Activated T-helper 2 cell treated with anti-CD3 and anti-CD28 coated beads, Interferon-gamma antibody, Interleukin-2, Interleukin-4, amounts not matched to agents 10 μg/mL and 5 μg/mL and 100 μg/mL, durations not matched to agents 14 hours and 24 hours and 36 hours (primary cell): ENCODE results near the gene UBQLN2. TPM values are rescaled to one million over a fixed set of nuclear protein-coding genes. Genes with fewer than 3 reads are reported as not detected.
A peak's percentile ranks its signal among the peaks of the same experiment; 100 is the strongest.
"Not testable (repeated sequence)": the region's sequence is repeated elsewhere in the genome, so short reads cannot be mapped to it uniquely, and the experiment has no call there.

Source experiments
- DNase-seq: peaks from one replicate; pipeline ENCODE4 v3.0.0; 2021; ENCODE audit warnings: low spot score
- H3K27ac Mint-ChIP-seq: one replicate; pipeline ENCODE4 v1.8.0; 2021; ENCODE audit warnings: mixed read lengths
- H3K27me3 Mint-ChIP-seq: one replicate; pipeline ENCODE4 v1.8.0; 2021; ENCODE audit warnings: low read depth, mixed read lengths
- H3K36me3 Mint-ChIP-seq: one replicate; pipeline ENCODE4 v1.8.0; 2021; ENCODE audit warnings: low read depth, mixed read lengths
- H3K4me1 Mint-ChIP-seq: one replicate; pipeline ENCODE4 v1.8.0; 2021; ENCODE audit warnings: low read depth, mixed read lengths
- H3K4me3 Mint-ChIP-seq: one replicate; pipeline ENCODE4 v1.8.0; 2021; ENCODE audit warnings: low read depth, mild to moderate bottlenecking, moderate library complexity, mixed read lengths
- H3K9me3 Mint-ChIP-seq: one replicate; pipeline ENCODE4 v1.8.0; 2021; ENCODE audit warnings: mixed read lengths
- intact Hi-C: fragments of 100-400 bp; cut with micrococcal nuclease; formaldehyde crosslinking; loops from one replicate; pipeline ENCODE4 v1.15.1; 2023
- total RNA-seq: library from RNA; stranded (reverse); gene quantifications from 2 replicates; pipeline ENCODE4 v1.2.3, GENCODE V29; 2022

UBQLN2 gene
- total RNA-seq, result 37.6 and 40.5 TPM in 2 replicates

DNA sequence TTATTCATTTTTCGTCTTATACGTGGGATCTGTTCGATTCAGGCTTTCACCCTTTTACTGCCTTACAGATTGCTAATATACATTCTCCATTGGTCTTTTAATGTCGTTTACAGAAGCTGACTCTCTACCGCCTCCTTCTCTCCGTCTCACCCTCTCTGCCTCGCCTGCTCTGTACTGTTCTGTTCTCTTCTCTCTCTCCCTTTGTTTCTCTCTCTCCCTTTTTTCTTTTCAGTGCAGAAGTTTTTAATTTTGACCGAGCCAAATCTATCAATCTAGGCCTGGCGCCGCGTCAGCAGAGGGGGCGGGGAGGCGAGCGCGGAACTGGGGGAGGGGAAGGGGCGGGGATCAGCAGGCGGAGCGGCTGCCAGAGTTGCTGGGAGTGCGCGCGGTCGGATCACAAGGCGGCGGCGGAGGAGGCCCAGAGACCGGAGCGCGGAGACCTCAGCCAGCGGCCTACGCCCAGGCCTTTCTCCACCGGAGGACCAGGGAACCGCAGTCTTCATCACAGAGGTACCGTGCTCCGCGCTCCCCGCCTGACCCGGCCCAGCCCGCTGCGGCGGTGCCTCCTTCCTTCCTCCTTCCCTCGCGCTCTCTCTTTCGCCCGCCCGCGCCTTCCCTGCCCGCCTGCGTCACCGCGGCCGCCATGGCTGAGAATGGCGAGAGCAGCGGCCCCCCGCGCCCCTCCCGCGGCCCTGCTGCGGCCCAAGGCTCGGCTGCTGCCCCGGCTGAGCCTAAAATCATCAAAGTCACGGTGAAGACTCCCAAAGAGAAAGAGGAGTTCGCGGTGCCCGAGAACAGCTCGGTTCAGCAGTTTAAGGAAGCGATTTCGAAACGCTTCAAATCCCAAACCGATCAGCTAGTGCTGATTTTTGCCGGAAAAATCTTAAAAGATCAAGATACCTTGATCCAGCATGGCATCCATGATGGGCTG lies at the start of gene UBQLN2:
Gene UBQLN2 (plus strand): TSS at position 397 of the 931 bp plus-strand sequence. CDS start 247 bp downstream, at position 644.
- peak within 1 kb of the TSS; percentile 93 for H3K4me3 Mint-ChIP-seq
- peaks cover 22% of the 10 kb centered on the region for H3K36me3 Mint-ChIP-seq
- intact Hi-C loops, result loop anchor here (1.0 to 10.0 kb wide), 7 partner anchors 165 to 1029 kb away; partner anchors contain the start of genes NBDY, RRAGB and ZXDB
- H3K27me3 Mint-ChIP-seq, result no peaks in the 10 kb centered on the region
- peak within 1 kb of the TSS; percentile 98 for H3K27ac Mint-ChIP-seq
- H3K9me3 Mint-ChIP-seq, result no peaks in the 10 kb centered on the region
- peak; percentile 74 for DNase-seq
- H3K4me1 Mint-ChIP-seq, result peaks cover 11% of the 10 kb centered on the region

DNA sequence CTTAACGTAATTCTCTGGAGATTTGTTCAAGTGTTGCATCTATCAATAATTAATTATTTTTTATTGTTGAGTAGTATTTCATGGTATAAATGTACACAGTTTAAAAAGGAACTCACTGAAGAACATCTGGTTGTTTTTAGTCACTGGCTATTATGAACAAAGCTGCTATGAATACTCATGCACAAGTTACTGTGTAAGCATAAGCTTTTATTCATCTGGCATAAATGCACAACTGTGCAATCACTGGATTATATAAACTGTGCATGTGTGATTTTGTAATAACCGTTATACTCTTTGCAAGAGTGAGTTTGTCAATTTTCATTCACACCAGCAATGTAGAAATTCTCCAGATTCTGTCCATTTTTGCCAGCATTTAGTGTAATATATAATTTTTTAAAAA lies 43.8 kb upstream of the UBQLN2 start:
- DNase-seq, result no peak
- H3K36me3 Mint-ChIP-seq, result no peaks in the 10 kb centered on the region
- intact Hi-C loops, result no loop called here
- H3K27ac Mint-ChIP-seq, result no peak overlapping the region
- H3K4me1 Mint-ChIP-seq, result no peaks in the 10 kb centered on the region
- no peaks in the 10 kb centered on the region for H3K27me3 Mint-ChIP-seq
- H3K9me3 Mint-ChIP-seq, result no peaks in the 10 kb centered on the region
- H3K4me3 Mint-ChIP-seq, result no peak overlapping the region

DNA sequence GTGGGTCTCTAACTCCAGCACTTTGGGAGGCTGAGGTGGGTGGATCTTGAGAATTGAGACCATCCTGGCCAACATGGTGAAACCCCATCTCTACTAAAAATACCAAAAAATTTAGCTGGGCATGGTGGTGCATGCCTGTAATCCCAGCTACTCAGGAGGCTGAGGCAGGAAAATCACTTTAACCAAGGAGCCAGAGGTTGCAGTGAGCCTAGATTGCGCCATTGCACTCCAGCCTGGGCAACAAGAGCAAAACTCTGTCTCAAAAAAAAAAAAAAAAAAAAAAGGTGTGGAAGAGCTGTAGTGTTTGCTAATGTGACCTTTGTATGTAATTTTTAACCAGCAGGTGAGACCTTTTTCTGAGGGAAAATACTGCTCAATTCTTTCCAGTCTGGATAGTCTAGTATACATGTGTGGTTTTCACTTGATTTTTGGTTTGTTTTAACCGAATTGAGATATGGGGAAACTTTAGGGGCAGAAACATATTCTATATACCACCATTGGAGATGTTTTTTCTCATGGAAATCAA lies 33.9 kb upstream of the UBQLN2 start:
- H3K27ac Mint-ChIP-seq, H3K27me3 Mint-ChIP-seq, intact Hi-C loops, H3K4me3 Mint-ChIP-seq, H3K4me1 Mint-ChIP-seq, H3K9me3 Mint-ChIP-seq, DNase-seq, H3K36me3 Mint-ChIP-seq: not testable (repeated sequence)

DNA sequence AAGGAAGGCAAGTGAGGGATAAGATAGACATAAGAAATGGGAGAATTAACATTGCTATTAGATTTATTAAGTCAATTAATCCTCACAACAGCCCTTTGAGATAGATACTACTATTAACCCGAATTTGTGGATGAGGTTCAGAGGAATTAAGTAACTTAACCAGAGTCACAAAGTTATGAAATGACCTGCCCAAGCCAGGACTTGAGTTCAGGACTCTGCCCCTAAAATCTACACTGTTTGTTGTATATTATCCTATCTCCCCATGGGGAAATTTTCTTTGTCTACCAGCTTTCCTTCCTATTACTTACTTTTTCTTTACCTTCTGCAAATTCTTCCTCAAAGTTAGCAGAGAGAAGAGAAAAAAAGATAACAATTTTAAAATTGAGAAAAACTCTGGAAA lies 33.4 kb upstream of the UBQLN2 start:
- Mint-ChIP-seq H3K4me1 (no peaks in the 10 kb centered on the region), H3K27ac (no peak overlapping the region), H3K27me3 (no peaks in the 10 kb centered on the region), H3K4me3 (no peak overlapping the region), H3K36me3 (no peaks in the 10 kb centered on the region), H3K9me3 (no peaks in the 10 kb centered on the region)
- DNase-seq, result no peak
- intact Hi-C loops, result no loop called here

DNA sequence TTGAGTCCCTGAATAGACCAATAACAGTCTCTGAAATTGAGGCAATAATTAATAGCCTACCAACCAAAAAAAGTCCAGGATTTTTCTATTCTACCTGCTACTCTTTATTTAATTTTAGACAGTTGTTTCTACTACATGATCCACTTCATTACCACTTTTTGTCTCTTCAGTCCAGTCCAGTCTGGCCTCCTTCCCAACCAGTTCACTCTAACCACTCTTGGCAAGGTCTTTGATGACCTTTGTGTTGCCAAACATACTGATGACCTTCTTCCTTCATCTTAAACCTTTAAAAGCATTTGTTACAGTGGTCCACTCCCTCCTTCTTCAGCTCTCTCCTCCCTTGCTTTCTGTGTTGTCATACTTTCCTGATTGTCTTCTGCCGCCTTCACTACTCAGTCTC lies 12.8 kb upstream of the UBQLN2 start:
- H3K27me3 Mint-ChIP-seq, result no peaks in the 10 kb centered on the region
- DNase-seq, result no peak
- H3K4me1 Mint-ChIP-seq, result no peaks in the 10 kb centered on the region
- peaks cover 15% of the 10 kb centered on the region for H3K9me3 Mint-ChIP-seq
- H3K27ac Mint-ChIP-seq, result no peak overlapping the region
- H3K4me3 Mint-ChIP-seq, result no peak overlapping the region
- intact Hi-C loops, result no loop called here
- H3K36me3 Mint-ChIP-seq, result no peaks in the 10 kb centered on the region

DNA sequence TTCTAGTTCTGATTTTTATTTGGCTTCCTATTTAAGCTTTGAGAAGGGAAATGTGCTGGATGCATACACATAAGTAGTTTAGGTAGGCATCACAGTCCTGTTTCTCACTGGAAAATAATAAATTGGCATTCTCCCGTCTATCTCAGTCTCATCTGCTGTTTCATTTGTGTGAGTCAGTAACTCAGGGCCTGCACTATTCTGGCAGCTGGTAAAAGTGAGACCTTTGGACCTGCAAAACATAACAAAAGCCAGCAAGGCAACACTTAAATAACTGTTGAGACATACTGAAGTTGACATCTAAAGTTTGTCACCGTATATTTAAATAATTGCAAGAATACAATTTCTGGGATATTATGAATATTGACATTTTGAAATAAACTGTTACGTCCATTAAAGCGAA lies 8.6 kb upstream of the UBQLN2 start:
- Mint-ChIP-seq H3K36me3 (no peaks in the 10 kb centered on the region), H3K4me1 (no peaks in the 10 kb centered on the region), H3K27me3 (no peaks in the 10 kb centered on the region), H3K27ac (no peak overlapping the region), H3K4me3 (no peak overlapping the region), H3K9me3 (no peaks in the 10 kb centered on the region)
- intact Hi-C loops, result no loop called here
- no peak for DNase-seq

DNA sequence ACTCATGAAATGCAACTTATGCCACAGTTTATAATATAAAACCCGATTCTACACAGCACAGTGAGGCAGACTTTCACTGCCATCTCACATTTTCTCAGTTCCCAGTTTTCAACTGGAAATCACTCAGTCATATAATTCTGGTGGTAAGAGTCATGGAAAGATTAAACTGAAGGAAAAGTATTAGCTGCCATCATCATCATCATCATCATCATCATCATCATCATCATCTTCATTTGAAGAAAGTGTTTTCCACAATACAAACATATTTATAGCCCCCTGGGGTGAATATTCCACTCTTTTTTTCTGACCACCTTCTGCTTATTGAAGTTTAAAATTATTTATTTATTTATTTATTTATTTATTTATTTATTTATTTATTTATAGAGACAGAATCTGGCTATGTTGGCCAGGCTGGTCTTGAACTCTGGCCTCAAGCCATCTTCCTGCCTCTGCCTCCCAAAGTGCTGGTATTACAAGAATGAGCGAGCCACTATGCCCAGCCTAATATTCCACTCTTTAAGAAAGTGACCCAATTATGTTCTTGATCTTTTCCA lies 6.0 kb upstream of the UBQLN2 start:
- Mint-ChIP-seq H3K27ac (no peak overlapping the region), H3K4me1 (no peaks in the 10 kb centered on the region), H3K4me3 (no peak overlapping the region), H3K36me3 (no peaks in the 10 kb centered on the region), H3K9me3 (no peaks in the 10 kb centered on the region), H3K27me3 (no peaks in the 10 kb centered on the region)
- intact Hi-C loops, result no loop called here
- DNase-seq, result no peak

DNA sequence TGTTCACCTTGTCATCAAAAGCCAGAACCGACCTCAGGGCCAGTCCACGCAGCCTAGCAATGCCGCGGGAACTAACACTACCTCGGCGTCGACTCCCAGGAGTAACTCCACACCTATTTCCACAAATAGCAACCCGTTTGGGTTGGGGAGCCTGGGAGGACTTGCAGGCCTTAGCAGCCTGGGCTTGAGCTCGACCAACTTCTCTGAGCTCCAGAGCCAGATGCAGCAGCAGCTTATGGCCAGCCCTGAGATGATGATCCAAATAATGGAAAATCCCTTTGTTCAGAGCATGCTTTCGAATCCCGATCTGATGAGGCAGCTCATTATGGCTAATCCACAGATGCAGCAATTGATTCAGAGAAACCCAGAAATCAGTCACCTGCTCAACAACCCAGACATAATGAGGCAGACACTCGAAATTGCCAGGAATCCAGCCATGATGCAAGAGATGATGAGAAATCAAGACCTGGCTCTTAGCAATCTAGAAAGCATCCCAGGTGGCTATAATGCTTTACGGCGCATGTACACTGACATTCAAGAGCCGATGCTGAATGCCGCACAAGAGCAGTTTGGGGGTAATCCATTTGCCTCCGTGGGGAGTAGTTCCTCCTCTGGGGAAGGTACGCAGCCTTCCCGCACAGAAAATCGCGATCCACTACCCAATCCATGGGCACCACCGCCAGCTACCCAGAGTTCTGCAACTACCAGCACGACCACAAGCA lies 898 bp downstream of the UBQLN2 start:
- no peak for DNase-seq
- peak overlapping the region; percentile 93 for H3K4me3 Mint-ChIP-seq
- no peaks in the 10 kb centered on the region for H3K9me3 Mint-ChIP-seq
- H3K27me3 Mint-ChIP-seq, result no peaks in the 10 kb centered on the region
- intact Hi-C loops, result loop anchor here (1.0 to 10.0 kb wide), 7 partner anchors 164 to 1028 kb away; partner anchors contain the start of genes NBDY, RRAGB and ZXDB
- H3K36me3 Mint-ChIP-seq, result peaks cover 28% of the 10 kb centered on the region
- H3K27ac Mint-ChIP-seq, result peak overlapping the region; percentile 98
- H3K4me1 Mint-ChIP-seq, result peaks cover 18% of the 10 kb centered on the region

DNA sequence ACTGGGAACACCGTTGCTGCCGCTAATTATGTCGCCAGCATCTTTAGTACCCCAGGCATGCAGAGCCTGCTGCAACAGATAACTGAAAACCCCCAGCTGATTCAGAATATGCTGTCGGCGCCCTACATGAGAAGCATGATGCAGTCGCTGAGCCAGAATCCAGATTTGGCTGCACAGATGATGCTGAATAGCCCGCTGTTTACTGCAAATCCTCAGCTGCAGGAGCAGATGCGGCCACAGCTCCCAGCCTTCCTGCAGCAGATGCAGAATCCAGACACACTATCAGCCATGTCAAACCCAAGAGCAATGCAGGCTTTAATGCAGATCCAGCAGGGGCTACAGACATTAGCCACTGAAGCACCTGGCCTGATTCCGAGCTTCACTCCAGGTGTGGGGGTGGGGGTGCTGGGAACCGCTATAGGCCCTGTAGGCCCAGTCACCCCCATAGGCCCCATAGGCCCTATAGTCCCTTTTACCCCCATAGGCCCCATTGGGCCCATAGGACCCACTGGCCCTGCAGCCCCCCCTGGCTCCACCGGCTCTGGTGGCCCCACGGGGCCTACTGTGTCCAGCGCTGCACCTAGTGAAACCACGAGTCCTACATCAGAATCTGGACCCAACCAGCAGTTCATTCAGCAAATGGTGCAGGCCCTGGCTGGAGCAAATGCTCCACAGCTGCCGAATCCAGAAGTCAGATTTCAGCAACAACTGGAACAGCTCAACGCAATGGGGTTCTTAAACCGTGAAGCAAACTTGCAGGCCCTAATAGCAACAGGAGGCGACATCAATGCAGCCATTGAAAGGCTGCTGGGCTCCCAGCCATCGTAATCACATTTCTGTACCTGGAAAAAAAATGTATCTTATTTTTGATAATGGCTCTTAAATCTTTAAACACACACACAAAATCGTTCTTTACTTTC lies 1.8 kb downstream of the UBQLN2 start:
- Mint-ChIP-seq H3K4me1 (peaks cover 23% of the 10 kb centered on the region), H3K27ac (peak overlapping the region; percentile 98), H3K27me3 (no peaks in the 10 kb centered on the region), H3K9me3 (no peaks in the 10 kb centered on the region), H3K4me3 (peak overlapping the region; percentile 93), H3K36me3 (peaks cover 31% of the 10 kb centered on the region)
- intact Hi-C loops, result loop anchor here (1.0 to 10.0 kb wide), 7 partner anchors 164 to 1027 kb away; partner anchors contain the start of genes NBDY, RRAGB and ZXDB
- no peak for DNase-seq

DNA sequence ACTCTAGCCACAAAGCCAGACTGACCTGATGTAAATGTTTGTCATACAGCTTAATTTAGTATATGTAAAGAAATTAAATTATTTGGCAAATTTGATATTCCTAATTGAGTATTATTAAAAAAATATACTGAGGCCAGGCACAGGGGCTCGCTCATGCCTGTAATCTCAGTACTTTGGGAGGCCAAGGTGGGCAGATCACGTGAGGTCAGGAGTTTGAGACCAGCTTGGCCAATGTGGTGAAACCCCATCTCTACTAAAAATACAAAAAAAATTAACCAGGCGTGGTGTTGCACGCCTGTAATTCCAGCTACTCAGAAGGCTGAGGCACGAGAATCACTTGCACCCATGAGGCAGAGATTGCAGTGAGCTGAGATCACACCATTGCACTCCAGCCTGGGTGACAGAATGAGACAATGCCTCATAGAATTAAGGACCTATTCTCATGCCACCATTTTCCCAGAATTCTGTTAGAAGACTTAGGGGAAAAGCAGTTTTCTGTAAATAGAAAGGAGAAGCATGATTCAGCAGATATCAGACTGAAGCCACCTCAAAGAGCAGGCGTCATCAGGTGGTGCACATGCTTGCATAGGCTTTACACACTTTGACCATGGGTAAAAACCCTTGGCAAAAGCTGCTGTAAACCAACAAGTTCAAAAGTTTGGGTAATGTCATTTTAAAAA lies 6.1 kb downstream of the UBQLN2 start:
- H3K27ac Mint-ChIP-seq, result no peak overlapping the region
- no peak for DNase-seq
- peaks cover 44% of the 10 kb centered on the region for H3K36me3 Mint-ChIP-seq
- no peaks in the 10 kb centered on the region for H3K9me3 Mint-ChIP-seq
- H3K27me3 Mint-ChIP-seq, result no peaks in the 10 kb centered on the region
- no peak overlapping the region for H3K4me3 Mint-ChIP-seq
- H3K4me1 Mint-ChIP-seq, result peaks cover 36% of the 10 kb centered on the region
- intact Hi-C loops, result loop anchor here (10.0 kb wide), 1 partner anchor 285 kb away; no protein-coding TSS in a partner anchor

DNA sequence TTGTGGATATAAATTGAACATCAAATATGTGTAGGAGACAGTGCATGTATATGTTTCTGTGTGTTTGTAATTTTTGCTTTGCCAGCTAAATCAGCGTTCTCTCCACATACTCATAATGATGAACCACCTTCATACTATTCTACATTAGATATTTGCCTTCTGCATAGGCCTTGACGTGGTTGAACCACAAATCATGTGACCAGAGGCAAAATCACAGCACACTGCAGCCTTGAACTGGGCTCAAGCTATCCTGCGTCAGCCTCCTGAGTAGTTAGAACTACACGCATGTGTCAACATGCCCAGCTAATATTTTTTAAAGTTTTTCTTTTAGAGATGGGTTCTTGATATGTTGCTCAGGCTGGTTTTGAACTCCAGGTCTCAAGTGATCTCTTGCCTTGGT lies 9.5 kb downstream of the UBQLN2 start:
- intact Hi-C loops, result no loop called here
- Mint-ChIP-seq H3K4me1 (peaks cover 35% of the 10 kb centered on the region), H3K4me3 (no peak overlapping the region), H3K36me3 (peaks cover 49% of the 10 kb centered on the region), H3K9me3 (peaks cover 4% of the 10 kb centered on the region), H3K27me3 (no peaks in the 10 kb centered on the region), H3K27ac (no peak overlapping the region)
- DNase-seq, result no peak
